ENCODE data around the gene KLHDC7B. TPM values are rescaled to one million over a fixed set of nuclear protein-coding genes. Genes with fewer than 3 reads are reported as not detected.
"Not testable (repeated sequence)": the region's sequence is repeated elsewhere in the genome, so short reads cannot be mapped to it uniquely, and the experiment has no call there.

KLHDC7B gene
- total RNA-seq, 1 experiment from 2014 or later: 4.5 TPM

DNA sequence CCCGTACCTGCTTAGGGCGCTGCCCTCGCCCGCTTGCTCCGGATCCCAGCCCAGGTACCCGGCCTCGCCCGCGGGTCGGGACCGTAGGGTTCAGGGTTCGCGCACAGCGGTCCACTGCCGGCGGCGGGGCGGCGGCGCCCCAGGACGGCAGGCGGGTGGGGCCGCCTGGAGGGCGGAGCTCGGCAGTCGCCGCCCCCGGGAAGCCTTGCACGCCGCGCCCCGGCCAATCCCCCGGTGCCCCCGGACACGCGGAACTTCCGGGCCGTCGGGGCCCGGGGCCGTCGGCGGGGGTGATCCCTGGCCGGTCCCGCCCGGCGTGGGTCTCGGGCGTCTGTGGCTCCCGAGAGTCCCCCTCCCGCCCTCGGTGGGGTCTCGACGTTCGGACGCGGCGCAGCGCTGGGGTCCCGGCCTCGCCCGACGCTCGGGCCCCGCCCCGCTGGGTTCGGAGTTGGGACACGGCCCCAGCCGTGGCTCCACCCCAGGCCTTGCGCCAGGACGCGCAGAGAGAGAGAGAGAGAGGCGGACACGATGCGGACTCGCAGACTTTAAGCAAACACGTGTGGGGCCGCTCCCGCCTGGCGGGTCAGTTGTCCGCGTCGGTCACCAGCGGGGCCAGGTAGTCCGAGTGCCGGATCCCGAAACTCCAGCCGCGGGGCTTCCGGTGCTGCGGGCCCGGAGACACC is 15.7 kb upstream of the KLHDC7B start, which contains the start of gene TYMP:
Gene TYMP, minus strand, starts transcription at position 116 of the 683 bp plus-strand sequence. CDS start 303 bp downstream, outside the sequence.
- peaks cover 62% of the 10 kb centered on the region for H3K4me1 ChIP-seq (ENCODE audit: low read length)
- DNase-seq: peak; percentile 74
- no peak within 1 kb of the TSS for H2AFZ ChIP-seq (ENCODE audit: low read length)
- peak within 1 kb of the TSS; percentile 88 for H3K9ac ChIP-seq (ENCODE audit: low read length)
- no peaks in the 10 kb centered on the region for H3K36me3 ChIP-seq (ENCODE audit: insufficient read depth, low read length)
- H4K20me1 ChIP-seq (ENCODE audit: insufficient read depth, low read depth, low read length): no peaks in the 10 kb centered on the region
- H3K9me2 ChIP-seq (replicated peaks; ENCODE audit: insufficient read depth, low read length): no peaks in the 10 kb centered on the region
- H3K79me2 ChIP-seq (ENCODE audit: low read length): no peaks in the 10 kb centered on the region
- H3K27me3 ChIP-seq (ENCODE audit: low read length): no peaks in the 10 kb centered on the region
- H3K4me2 ChIP-seq (ENCODE audit: low read depth, low read length, poor library complexity, severe bottlenecking): peak within 1 kb of the TSS; percentile 75
- H3K27ac ChIP-seq (ENCODE audit: low read length): peak within 1 kb of the TSS; percentile 95
- H3K4me3 ChIP-seq (ENCODE audit: low read length): peak within 1 kb of the TSS; percentile 78
- no peaks in the 10 kb centered on the region for H3K9me3 ChIP-seq (ENCODE audit: low read length)

DNA sequence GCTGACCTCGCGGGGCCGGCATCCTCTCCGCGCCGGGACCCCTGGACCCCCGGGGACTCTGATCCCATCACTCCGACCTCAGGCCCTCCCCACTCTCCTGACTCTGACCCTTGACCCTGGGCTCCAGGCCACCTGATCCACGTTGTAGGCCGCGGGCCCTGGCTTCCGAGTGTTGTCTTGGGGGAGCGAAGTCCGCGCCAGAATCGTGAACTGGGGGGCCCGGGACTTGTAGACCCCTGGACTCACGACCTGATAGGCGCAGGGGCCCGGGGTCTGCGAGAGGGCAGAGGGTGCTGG is 15.2 kb upstream of the KLHDC7B start:
- Histone ChIP-seq H3K36me3 (ENCODE audit: insufficient read depth, low read length) (no peaks in the 10 kb centered on the region), H3K79me2 (ENCODE audit: low read length) (no peaks in the 10 kb centered on the region), H3K9me3 (ENCODE audit: low read length) (no peaks in the 10 kb centered on the region), H2AFZ (ENCODE audit: low read length) (no peak overlapping the region), H3K4me3 (ENCODE audit: low read length) (peak overlapping the region; percentile 78), H3K4me1 (ENCODE audit: low read length) (peaks cover 66% of the 10 kb centered on the region), H3K4me2 (ENCODE audit: low read depth, low read length, poor library complexity, severe bottlenecking) (peak overlapping the region; percentile 75), H3K27me3 (ENCODE audit: low read length) (no peaks in the 10 kb centered on the region), H3K9me2 (replicated peaks; ENCODE audit: insufficient read depth, low read length) (no peaks in the 10 kb centered on the region), H4K20me1 (ENCODE audit: insufficient read depth, low read depth, low read length) (no peaks in the 10 kb centered on the region), H3K9ac (ENCODE audit: low read length) (peak overlapping the region; percentile 88), H3K27ac (ENCODE audit: low read length) (peak overlapping the region; percentile 95)
- DNase-seq: no peak

DNA sequence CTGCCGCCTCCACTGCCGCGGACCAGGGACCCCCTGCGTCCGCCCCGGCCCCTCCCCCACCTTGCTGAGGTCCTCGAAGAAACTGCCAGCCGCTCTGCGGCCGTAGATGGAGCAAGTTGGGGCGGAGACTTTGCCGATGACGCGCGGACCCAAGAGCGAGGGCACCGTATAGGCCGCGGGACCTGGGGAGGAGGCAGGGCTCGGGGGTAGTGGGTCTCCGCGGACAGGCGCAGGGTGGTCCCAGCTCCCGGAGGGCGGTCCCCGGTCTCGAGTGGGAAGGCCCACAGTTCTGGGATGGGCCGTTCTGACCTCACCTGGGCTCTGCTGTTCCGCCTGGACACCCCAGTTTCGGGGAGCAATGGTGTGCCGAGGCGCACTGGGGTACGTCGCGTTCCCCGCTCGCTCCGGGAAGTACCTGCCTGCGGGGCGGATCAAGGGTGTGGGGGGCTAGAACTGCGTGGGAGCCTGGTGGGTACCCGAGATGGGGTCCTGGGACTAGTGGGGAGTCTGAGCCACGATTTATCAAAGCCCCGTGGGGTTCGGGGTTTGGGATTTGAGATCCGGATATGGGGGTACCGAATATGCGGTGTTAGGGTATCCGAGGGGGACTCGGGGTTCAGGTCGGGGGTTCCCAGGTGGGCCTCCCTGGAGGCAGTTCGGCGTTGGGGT is 14.7 kb upstream of the KLHDC7B start:
- Histone ChIP-seq H3K36me3 (ENCODE audit: insufficient read depth, low read length) (no peaks in the 10 kb centered on the region), H4K20me1 (ENCODE audit: insufficient read depth, low read depth, low read length) (no peaks in the 10 kb centered on the region), H3K4me3 (ENCODE audit: low read length) (peak overlapping the region; percentile 78), H3K9me3 (ENCODE audit: low read length) (no peaks in the 10 kb centered on the region), H3K27ac (ENCODE audit: low read length) (peak overlapping the region; percentile 95), H3K4me2 (ENCODE audit: low read depth, low read length, poor library complexity, severe bottlenecking) (peak overlapping the region; percentile 75), H3K27me3 (ENCODE audit: low read length) (no peaks in the 10 kb centered on the region), H2AFZ (ENCODE audit: low read length) (no peak overlapping the region; the same call in 1 of the 2 replicates), H3K79me2 (ENCODE audit: low read length) (no peaks in the 10 kb centered on the region), H3K4me1 (ENCODE audit: low read length) (peaks cover 71% of the 10 kb centered on the region), H3K9me2 (replicated peaks; ENCODE audit: insufficient read depth, low read length) (no peaks in the 10 kb centered on the region), H3K9ac (ENCODE audit: low read length) (peak overlapping the region; percentile 88)
- peak; percentile 95 for DNase-seq

DNA sequence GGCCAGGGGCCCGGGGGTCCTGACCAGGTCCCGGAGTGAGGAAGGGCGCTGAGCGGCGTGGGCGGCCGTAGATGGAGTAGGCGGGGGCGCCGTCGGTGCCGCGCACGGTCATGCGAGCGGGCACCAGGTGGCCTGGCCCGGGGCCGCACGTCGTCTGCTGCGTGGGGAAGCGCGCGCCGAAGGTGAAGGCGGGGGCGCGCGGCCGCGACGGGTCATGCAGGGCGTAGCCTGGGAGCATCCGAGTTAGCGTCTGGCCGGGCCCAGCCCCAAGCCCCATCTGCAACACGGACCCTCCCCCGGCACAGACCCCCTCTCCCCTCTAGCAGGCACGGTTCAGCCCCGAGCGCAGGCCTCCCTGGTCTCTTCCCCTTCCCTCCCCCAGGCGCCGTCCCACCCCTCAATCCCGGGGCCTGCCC is 14.1 kb upstream of the KLHDC7B start:
- Histone ChIP-seq H3K9me3 (ENCODE audit: low read length) (no peaks in the 10 kb centered on the region), H3K27me3 (ENCODE audit: low read length) (no peaks in the 10 kb centered on the region), H2AFZ (ENCODE audit: low read length) (no peak overlapping the region; the same call in 1 of the 2 replicates), H3K4me1 (ENCODE audit: low read length) (peaks cover 75% of the 10 kb centered on the region), H3K9me2 (replicated peaks; ENCODE audit: insufficient read depth, low read length) (no peaks in the 10 kb centered on the region), H3K9ac (ENCODE audit: low read length) (peak overlapping the region; percentile 88), H3K27ac (ENCODE audit: low read length) (peak overlapping the region; percentile 95), H3K79me2 (ENCODE audit: low read length) (no peaks in the 10 kb centered on the region), H3K4me3 (ENCODE audit: low read length) (peak overlapping the region; percentile 78), H4K20me1 (ENCODE audit: insufficient read depth, low read depth, low read length) (no peaks in the 10 kb centered on the region), H3K36me3 (ENCODE audit: insufficient read depth, low read length) (no peaks in the 10 kb centered on the region), H3K4me2 (ENCODE audit: low read depth, low read length, poor library complexity, severe bottlenecking) (peak overlapping the region; percentile 75)
- DNase-seq: peak; percentile 90

DNA sequence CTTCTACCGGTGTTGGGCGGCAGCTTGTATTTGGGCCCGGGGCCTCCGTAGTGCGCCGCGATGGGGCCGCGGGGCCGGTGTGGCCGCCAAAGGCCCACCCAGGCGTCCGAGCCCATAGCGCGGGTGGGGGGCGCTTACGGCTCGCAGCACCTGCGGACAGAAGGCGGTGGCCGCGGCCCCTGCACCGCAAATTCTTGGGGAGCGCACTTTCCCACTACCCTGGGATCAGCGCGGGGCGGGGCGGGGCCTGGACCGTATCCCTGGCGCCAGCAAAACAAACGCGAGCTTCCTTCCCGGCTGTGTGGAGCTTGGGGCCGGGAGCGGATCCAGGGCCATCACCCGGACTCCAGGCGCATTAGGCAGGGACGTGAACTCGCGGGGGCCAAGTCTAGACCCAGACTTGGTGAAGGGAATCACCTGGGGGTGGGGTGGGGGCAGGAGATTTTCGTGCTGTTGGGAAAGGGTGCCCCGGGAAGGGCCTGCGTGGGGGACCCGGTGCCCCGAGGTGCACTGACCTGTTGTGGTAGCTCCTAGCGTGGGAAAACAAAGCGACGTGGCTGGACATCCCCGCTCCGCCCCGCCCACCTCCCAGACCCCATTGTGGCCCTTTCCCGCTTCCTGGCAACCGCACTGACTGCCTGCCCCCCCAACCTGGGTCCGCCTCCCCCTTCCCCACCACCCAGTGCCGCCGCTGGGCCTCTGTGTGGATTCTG is 13.6 kb upstream of the KLHDC7B start:
- peak overlapping the region; percentile 95 for H3K27ac ChIP-seq (ENCODE audit: low read length)
- H3K4me1 ChIP-seq (ENCODE audit: low read length): peaks cover 69% of the 10 kb centered on the region
- no peaks in the 10 kb centered on the region for H3K79me2 ChIP-seq (ENCODE audit: low read length)
- H3K27me3 ChIP-seq (ENCODE audit: low read length): no peaks in the 10 kb centered on the region
- H3K9me3 ChIP-seq (ENCODE audit: low read length): no peaks in the 10 kb centered on the region
- no peaks in the 10 kb centered on the region for H4K20me1 ChIP-seq (ENCODE audit: insufficient read depth, low read depth, low read length)
- H3K36me3 ChIP-seq (ENCODE audit: insufficient read depth, low read length): no peaks in the 10 kb centered on the region
- peak overlapping the region; percentile 78 for H3K4me3 ChIP-seq (ENCODE audit: low read length)
- peak overlapping the region; percentile 75 for H3K4me2 ChIP-seq (ENCODE audit: low read depth, low read length, poor library complexity, severe bottlenecking)
- H2AFZ ChIP-seq (ENCODE audit: low read length): no peak overlapping the region; the same call in 1 of the 2 replicates
- DNase-seq: peak; percentile 46
- no peaks in the 10 kb centered on the region for H3K9me2 ChIP-seq (replicated peaks; ENCODE audit: insufficient read depth, low read length)
- H3K9ac ChIP-seq (ENCODE audit: low read length): peak overlapping the region; percentile 88

DNA sequence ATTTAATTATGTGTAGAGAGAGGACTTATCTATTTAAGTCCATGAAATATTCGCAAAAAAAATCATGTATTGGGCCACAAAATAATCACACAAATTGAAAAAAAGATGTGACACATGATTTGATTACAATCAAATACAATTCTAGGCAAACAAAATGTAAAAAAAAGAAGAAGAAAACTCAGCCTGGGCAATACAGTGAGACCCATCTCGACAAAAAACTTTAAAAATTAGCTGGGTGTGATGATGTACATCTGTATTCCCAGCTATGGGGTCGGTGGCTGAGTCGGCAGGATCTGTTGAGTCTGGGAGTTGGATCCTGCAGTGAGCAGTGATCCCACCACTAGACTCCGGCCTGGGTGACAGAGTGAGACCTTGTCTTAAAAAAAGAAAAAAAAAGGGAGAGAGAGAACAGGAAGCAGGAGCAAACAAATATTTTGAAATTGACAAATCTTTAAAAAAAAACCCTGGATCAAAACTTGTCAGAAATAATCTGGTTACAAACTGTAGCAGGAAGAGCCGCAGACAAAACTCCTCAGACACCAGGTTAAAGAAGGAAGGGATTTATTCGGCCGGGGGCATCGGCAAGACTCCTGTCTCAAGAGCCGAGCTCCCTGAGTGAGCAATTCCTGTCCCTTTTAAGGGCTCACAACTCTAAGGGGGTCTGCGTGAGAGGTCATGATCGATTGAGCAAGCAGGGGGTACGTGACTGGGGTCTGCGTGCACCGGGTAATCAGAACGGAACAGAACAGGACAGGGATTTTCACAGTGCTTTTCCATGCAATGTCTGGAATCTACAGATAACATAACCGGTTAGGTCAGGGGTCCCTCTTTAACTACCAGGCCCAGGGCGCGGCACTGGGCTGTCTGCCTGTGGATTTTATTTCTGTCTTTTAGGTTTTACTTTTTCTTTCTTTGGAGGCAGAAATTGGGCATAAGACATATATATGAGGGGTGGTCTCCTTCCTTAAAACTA is 12.6 kb upstream of the KLHDC7B start:
- no peaks in the 10 kb centered on the region for H3K9me3 ChIP-seq (ENCODE audit: low read length)
- no peaks in the 10 kb centered on the region for H4K20me1 ChIP-seq (ENCODE audit: insufficient read depth, low read depth, low read length)
- H3K9me2 ChIP-seq (replicated peaks; ENCODE audit: insufficient read depth, low read length): no peaks in the 10 kb centered on the region
- H3K4me2 ChIP-seq (ENCODE audit: low read depth, low read length, poor library complexity, severe bottlenecking): peak overlapping the region; percentile 75
- no peaks in the 10 kb centered on the region for H3K27me3 ChIP-seq (ENCODE audit: low read length)
- peaks cover 64% of the 10 kb centered on the region for H3K4me1 ChIP-seq (ENCODE audit: low read length)
- peak; percentile 48 for DNase-seq
- no peaks in the 10 kb centered on the region for H3K79me2 ChIP-seq (ENCODE audit: low read length)
- H3K9ac ChIP-seq (ENCODE audit: low read length): peak overlapping the region; percentile 88
- H3K27ac ChIP-seq (ENCODE audit: low read length): peak overlapping the region; percentile 95
- H2AFZ ChIP-seq (ENCODE audit: low read length): no peak overlapping the region
- H3K4me3 ChIP-seq (ENCODE audit: low read length): peak overlapping the region; percentile 78
- H3K36me3 ChIP-seq (ENCODE audit: insufficient read depth, low read length): no peaks in the 10 kb centered on the region

DNA sequence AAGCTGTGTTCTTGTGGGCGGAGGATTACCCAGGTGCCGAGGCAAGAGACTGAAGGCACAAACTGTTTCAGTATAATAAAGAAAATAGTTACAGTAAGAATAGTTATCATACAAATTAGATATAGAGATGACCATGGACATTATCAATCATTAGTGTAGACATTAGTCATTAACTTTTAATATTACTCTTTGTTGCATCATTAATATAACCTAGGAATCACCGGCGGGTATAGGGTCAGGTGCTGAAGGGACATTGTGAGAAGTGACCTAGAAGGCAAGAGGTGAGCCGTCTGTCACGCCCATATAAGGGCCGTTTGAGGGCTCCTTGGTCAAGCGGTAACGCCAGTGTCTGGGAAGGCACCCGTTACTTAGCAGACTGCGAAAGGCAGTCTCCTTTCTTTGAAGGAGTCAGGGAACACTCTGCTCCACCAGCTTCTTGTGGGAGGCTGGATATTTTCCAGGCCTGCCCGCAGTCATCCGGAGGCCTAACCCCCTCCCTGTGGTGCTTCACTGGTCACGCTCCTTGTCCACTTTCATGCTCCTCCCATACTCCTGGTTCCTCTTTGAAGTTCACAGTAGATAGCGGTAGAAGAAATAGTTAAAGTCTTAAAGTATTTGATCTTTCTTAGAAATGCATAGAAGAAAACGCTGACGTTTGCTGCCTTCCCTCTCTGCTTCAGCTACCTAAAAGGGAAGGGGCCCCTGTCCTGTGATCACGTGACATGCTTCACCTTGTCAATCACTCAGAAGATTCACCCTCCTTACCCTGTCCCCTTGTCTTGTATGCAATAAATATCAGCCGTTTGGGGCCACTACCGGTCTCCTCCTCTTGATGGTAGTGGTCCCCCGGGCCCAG is 11.6 kb upstream of the KLHDC7B start:
- H3K9ac ChIP-seq (ENCODE audit: low read length): peak overlapping the region; percentile 62
- H3K27me3 ChIP-seq (ENCODE audit: low read length); H3K9me2 ChIP-seq (replicated peaks; ENCODE audit: insufficient read depth, low read length); H3K9me3 ChIP-seq (ENCODE audit: low read length); H3K36me3 ChIP-seq (ENCODE audit: insufficient read depth, low read length); H3K79me2 ChIP-seq (ENCODE audit: low read length); H4K20me1 ChIP-seq (ENCODE audit: insufficient read depth, low read depth, low read length): not testable (repeated sequence)
- H2AFZ ChIP-seq (ENCODE audit: low read length): 0 out of 2 replicates have a peak overlapping the region, but pooled peaks have one; percentile 40
- peak overlapping the region; percentile 55 for H3K4me3 ChIP-seq (ENCODE audit: low read length)
- H3K4me1 ChIP-seq (ENCODE audit: low read length): peaks cover 65% of the 10 kb centered on the region
- peak; percentile 91 for DNase-seq
- H3K4me2 ChIP-seq (ENCODE audit: low read depth, low read length, poor library complexity, severe bottlenecking): peak overlapping the region; percentile 75
- H3K27ac ChIP-seq (ENCODE audit: low read length): peak overlapping the region; percentile 95

Data from Karpas-422 (cell line).